GM20431 (cell line): ENCODE measurements around the gene STK35.

ENCODE experiments used
- in situ Hi-C: fragments of 300-500 bp; cut with MseI, MboI; formaldehyde crosslinking; loops from one replicate; pipeline ENCODE4 v1.15.0; 2020; ENCODE audit warnings: low sequenced_read_pairs; ENCODE audit not compliant: unreplicated experiment

Gene STK35

GRCh38 chr20:2101057-2101864 is at the start of gene STK35:
TSS of gene STK35 (plus strand) at chr20:2101827. CDS start at chr20:2101882, 55 bp downstream.
- in situ Hi-C loops: no loop called here

GRCh38 chr20:2051946-2052345 is 49.7 kb upstream of the STK35 start:
- in situ Hi-C loops: no loop called here

GRCh38 chr20:2052741-2053140 is 48.9 kb upstream of the STK35 start:
- in situ Hi-C loops: no loop called here

- in situ Hi-C loops: no loop called here
These were observed 48.0 kb upstream of the STK35 start for GRCh38 chr20:2053615-2054014.

GRCh38 chr20:2054911-2055310 is 46.7 kb upstream of the STK35 start:
- in situ Hi-C loops: no loop called here

GRCh38 chr20:2059411-2059810 is 42.2 kb upstream of the STK35 start:
- in situ Hi-C loops: no loop called here

- in situ Hi-C loops: no loop called here
These were observed 36.5 kb upstream of the STK35 start for GRCh38 chr20:2065099-2065498.

GRCh38 chr20:2066461-2067122 is 35.0 kb upstream of the STK35 start:
- in situ Hi-C loops: no loop called here

- in situ Hi-C loops: no loop called here
These were observed 20.9 kb upstream of the STK35 start for GRCh38 chr20:2080532-2081224.

- in situ Hi-C loops: no loop called here
These were observed 16.9 kb upstream of the STK35 start for GRCh38 chr20:2084703-2085102.

- in situ Hi-C loops: no loop called here
These were observed 15.2 kb upstream of the STK35 start for GRCh38 chr20:2086177-2086979.

- in situ Hi-C loops: no loop called here
These were observed 14.6 kb upstream of the STK35 start for GRCh38 chr20:2086980-2087377.

GRCh38 chr20:2088891-2089290 is 12.7 kb upstream of the STK35 start:
- in situ Hi-C loops: no loop called here

GRCh38 chr20:2089447-2089846 is 12.2 kb upstream of the STK35 start:
- in situ Hi-C loops: no loop called here

GRCh38 chr20:2093159-2093781 is 8.4 kb upstream of the STK35 start:
- in situ Hi-C loops: no loop called here

GRCh38 chr20:2093883-2094282 is 7.7 kb upstream of the STK35 start:
- in situ Hi-C loops: no loop called here

GRCh38 chr20:2101865-2102584 is 398 bp downstream of the STK35 start:
- in situ Hi-C loops: no loop called here

GRCh38 chr20:2102585-2103460 is 1.2 kb downstream of the STK35 start:
- in situ Hi-C loops: no loop called here
